Sigmoid colon (tissue), 4 donors: ENCODE measurements around the gene BHLHA15.

Source experiments
- CTCF ChIP-seq, 4 experiments: fragments of 450-650 bp in 3 of 4; fragments of 200-600 bp in 1 of 4; IDR thresholded peaks; one replicate each; pipeline ENCODE4 v1.5.1; 2016 to 2019; ENCODE audit warnings: antibody characterized with exemption in 4 of 4, mild to moderate bottlenecking in 3 of 4, moderate library complexity in 2 of 4
- POLR2AphosphoS5 ChIP-seq, 4 donors: sonication (generic); formaldehyde crosslinking; IDR thresholded peaks; one replicate each; pipeline ENCODE4 v1.6.1; 2017; ENCODE audit warnings: antibody characterized with exemption in 4 of 4

DNA sequence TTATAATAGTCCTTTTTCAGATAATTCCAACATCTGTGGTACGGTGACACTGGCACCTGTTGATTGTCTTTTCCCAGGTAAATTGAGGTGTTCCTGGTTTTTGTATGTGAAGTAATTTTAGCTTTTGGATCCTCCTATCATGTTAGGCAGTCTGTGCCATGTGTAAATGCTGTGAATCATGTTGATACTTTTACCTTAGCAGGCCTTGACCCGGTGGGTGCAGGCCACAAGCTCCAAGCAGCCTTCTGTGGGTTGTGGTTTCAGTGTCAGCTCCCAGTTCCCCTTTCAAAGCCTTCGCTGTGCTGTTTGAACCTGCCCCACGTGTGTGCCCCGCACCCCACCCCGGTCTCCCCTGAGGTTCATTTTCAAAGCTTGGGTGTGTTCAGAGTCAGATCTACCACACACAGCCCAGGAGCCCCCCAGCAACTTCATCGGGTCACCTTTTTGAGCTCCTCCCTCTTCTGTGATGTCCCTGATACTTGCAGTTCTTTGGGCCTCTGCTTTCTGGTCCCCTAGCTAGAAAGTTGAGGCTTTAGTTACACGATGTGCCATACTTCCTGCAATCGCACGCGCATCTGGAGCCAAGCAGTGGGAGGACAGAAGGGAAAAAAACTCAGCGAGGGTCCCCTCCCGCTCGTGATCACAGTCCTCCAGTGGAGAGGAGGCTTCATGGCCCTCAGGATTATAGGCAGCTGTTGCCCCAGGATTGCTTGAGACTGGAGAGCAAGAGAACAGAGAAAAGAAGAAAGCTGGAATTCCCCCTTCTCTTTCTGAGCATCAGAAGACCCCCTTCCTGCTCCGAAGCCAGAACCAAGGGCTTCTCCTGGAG lies 8.7 kb upstream of the BHLHA15 start:
- TF ChIP-seq POLR2AphosphoS5 (IDR thresholded peaks at IDR 0.05): no peak
- no peak for TF ChIP-seq CTCF (IDR thresholded peaks at IDR 0.05)
